ENCODE data around the gene CPPED1.

DNA sequence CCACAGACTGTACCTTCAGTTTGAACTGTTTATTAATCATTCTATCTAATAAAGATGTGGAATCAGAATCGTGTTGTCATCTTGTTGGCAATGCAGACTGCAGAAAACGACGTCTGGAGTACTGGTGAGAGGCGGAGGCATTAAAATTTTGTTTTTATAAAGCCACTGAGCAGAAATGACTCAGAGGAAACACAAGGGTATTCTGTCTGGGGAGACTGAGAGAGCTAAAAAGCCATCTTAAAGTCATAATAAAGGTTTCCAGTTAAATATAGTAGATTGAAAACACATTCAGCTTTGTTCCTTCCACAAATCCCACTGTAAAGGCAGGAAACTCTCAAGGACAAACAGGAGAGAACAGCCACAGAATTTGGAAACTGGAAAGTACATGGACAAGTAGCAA is 74.2 kb downstream of the CPPED1 start:
- TF ChIP-seq, protein P1, sequence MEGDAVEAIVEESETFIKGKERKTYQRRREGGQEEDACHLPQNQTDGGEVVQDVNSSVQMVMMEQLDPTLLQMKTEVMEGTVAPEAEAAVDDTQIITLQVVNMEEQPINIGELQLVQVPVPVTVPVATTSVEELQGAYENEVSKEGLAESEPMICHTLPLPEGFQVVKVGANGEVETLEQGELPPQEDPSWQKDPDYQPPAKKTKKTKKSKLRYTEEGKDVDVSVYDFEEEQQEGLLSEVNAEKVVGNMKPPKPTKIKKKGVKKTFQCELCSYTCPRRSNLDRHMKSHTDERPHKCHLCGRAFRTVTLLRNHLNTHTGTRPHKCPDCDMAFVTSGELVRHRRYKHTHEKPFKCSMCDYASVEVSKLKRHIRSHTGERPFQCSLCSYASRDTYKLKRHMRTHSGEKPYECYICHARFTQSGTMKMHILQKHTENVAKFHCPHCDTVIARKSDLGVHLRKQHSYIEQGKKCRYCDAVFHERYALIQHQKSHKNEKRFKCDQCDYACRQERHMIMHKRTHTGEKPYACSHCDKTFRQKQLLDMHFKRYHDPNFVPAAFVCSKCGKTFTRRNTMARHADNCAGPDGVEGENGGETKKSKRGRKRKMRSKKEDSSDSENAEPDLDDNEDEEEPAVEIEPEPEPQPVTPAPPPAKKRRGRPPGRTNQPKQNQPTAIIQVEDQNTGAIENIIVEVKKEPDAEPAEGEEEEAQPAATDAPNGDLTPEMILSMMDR (IDR thresholded peaks at IDR 0.05): no peak
- TF ChIP-seq POLR2AphosphoS5 (IDR thresholded peaks at IDR 0.05) (no peak), POLR2A (IDR thresholded peaks at IDR 0.05) (no peak)

Measured in gastroesophageal sphincter (tissue), 3 donors.